Activated CD4-positive, alpha-beta T cell treated with anti-CD3 and anti-CD28 coated beads, Interleukin-2, Interleukin-6, amounts not matched to agents 100 ng/mL and 50 ng/mL, durations not matched to agents 16 hours and 8 hours (primary cell): ENCODE data around the gene CCDC50.

Experiments used
- DNase-seq: peaks from one replicate; pipeline ENCODE4 v3.0.0-alpha.2; 2020

CCDC50 gene

GRCh38 chr3:191383124-191383523, 53.9 kb downstream of the CCDC50 start:
- no peak for DNase-seq

GRCh38 chr3:191385101-191385500, 55.9 kb downstream of the CCDC50 start:
- DNase-seq: no peak

GRCh38 chr3:191387441-191388077, 58.4 kb downstream of the CCDC50 start:
- no peak for DNase-seq

- DNase-seq: no peak
Observed at GRCh38 chr3:191388823-191389222, 59.6 kb downstream of the CCDC50 start.

GRCh38 chr3:191390580-191390979, 61.4 kb downstream of the CCDC50 start:
- no peak for DNase-seq

GRCh38 chr3:191391861-191392808, 62.9 kb downstream of the CCDC50 start:
- no peak for DNase-seq

GRCh38 chr3:191393146-191393545, 64.0 kb downstream of the CCDC50 start:
- DNase-seq: no peak

- DNase-seq: no peak
Observed at GRCh38 chr3:191397771-191398170, 68.6 kb downstream of the CCDC50 start.

- DNase-seq: no peak
Observed at GRCh38 chr3:191398607-191399006, 69.4 kb downstream of the CCDC50 start.

GRCh38 chr3:191399918-191400317, 70.7 kb downstream of the CCDC50 start:
- no peak for DNase-seq

GRCh38 chr3:191401775-191402357, 72.7 kb downstream of the CCDC50 start:
- DNase-seq: no peak

GRCh38 chr3:191409791-191410359, 80.7 kb downstream of the CCDC50 start:
- no peak for DNase-seq

GRCh38 chr3:191412759-191413158, 83.6 kb downstream of the CCDC50 start:
- DNase-seq: no peak

- no peak for DNase-seq
Observed at GRCh38 chr3:191414286-191414685, 85.1 kb downstream of the CCDC50 start.

GRCh38 chr3:191414732-191415131, 85.5 kb downstream of the CCDC50 start:
- DNase-seq: no peak

GRCh38 chr3:191415566-191415965, 86.4 kb downstream of the CCDC50 start:
- no peak for DNase-seq

- DNase-seq: no peak
Observed at GRCh38 chr3:191417457-191417729, 88.2 kb downstream of the CCDC50 start.

GRCh38 chr3:191420771-191421170, 91.6 kb downstream of the CCDC50 start:
- DNase-seq: no peak

GRCh38 chr3:191424881-191425280, 95.7 kb downstream of the CCDC50 start:
- DNase-seq: no peak

- DNase-seq: no peak
Observed at GRCh38 chr3:191425322-191425734, 96.1 kb downstream of the CCDC50 start.

- DNase-seq: no peak
Observed at GRCh38 chr3:191426311-191426710, 97.1 kb downstream of the CCDC50 start.

- DNase-seq: no peak
Observed at GRCh38 chr3:191428177-191428576, 99.0 kb downstream of the CCDC50 start.

GRCh38 chr3:191430103-191430502, 100.9 kb downstream of the CCDC50 start:
- no peak for DNase-seq
